Measurements from ENCODE around the gene POLR1B.

Gene POLR1B

GRCh38 chr2:112519506-112519905 is 22.8 kb upstream of the POLR1B start:
- TF ChIP-seq CTCF (IDR thresholded peaks at IDR 0.05) = no peak

GRCh38 chr2:112520234-112520783 is 22.0 kb upstream of the POLR1B start:
- TF ChIP-seq CTCF (IDR thresholded peaks at IDR 0.05) = no peak

- TF ChIP-seq CTCF (IDR thresholded peaks at IDR 0.05) = no peak
These were observed 18.9 kb upstream of the POLR1B start for GRCh38 chr2:112523291-112523777.

GRCh38 chr2:112528541-112528940 is 13.7 kb upstream of the POLR1B start:
- TF ChIP-seq CTCF (IDR thresholded peaks at IDR 0.05) = no peak

- TF ChIP-seq CTCF (IDR thresholded peaks at IDR 0.05) = no peak
These were observed 12.5 kb upstream of the POLR1B start for GRCh38 chr2:112529757-112530156.

GRCh38 chr2:112530728-112531127 is 11.5 kb upstream of the POLR1B start:
- no peak for TF ChIP-seq CTCF (IDR thresholded peaks at IDR 0.05)

GRCh38 chr2:112534826-112535225 is 7.4 kb upstream of the POLR1B start:
- no peak for TF ChIP-seq CTCF (IDR thresholded peaks at IDR 0.05)

- no peak for TF ChIP-seq CTCF (IDR thresholded peaks at IDR 0.05)
These were observed 3.0 kb upstream of the POLR1B start for GRCh38 chr2:112539306-112539705.

Data from LNCAP (cell line).